SK-N-SH (cell line): Measurements from ENCODE around the gene ENHO. TPM values are rescaled to one million over a fixed set of nuclear protein-coding genes. Genes with fewer than 3 reads are reported as not detected.

Source experiments
- CTCF ChIA-PET: fragments of 300-600, 350-600 bp; formaldehyde crosslinking; extraction: SDS; loops from one replicate; lab custom pipeline; 2021; lab: Yijun Ruan, JAX
- POLR2A ChIA-PET: fragments of 350-600 bp; sonication (Branson Sonifier 250); formaldehyde crosslinking; extraction: SDS; loops from one replicate; lab custom pipeline; 2020; ENCODE audit warnings: antibody characterized with exemption, inconsistent platforms; lab: Yijun Ruan, JAX
- DNase-seq: peaks from one replicate; pipeline ENCODE4 v3.0.0; 2012
- H2AFZ ChIP-seq: fragments of 200-600 bp; sonication (generic); 2 replicates; pipeline ENCODE4 v1.8.1; 2016; ENCODE audit warnings: antibody characterized with exemption, mild to moderate bottlenecking, low read depth
- H3F3A ChIP-seq: fragments of 200-600 bp; sonication (generic); replicated peaks from 2 replicates; pipeline ENCODE3; 2016; ENCODE audit warnings: antibody characterized with exemption, mild to moderate bottlenecking; ENCODE audit not compliant: insufficient read depth
- H3K27ac ChIP-seq, 2 experiments: fragments of 200-500 bp in 1 of 2; fragments of 200-600 bp in 1 of 2; sonication (Bioruptor generic) in 1 of 2; sonication (generic), shearing (Covaris generic) in 1 of 2; 2 replicates each; pipeline versions ENCODE4 v1.5.1 to v1.6.1; 2014 to 2016; ENCODE audit warnings: low read depth in 2 of 2, inconsistent platforms in 1 of 2, low read length in 1 of 2, mild to moderate bottlenecking in 1 of 2, mixed read lengths in 1 of 2
- H3K27me3 ChIP-seq: fragments of 200-600 bp; sonication (generic), shearing (Covaris generic); 2 replicates; pipeline ENCODE4 v1.6.1; 2016; ENCODE audit warnings: mixed run types; ENCODE audit not compliant: insufficient read depth
- H3K36me3 ChIP-seq, 2 experiments: fragments of 200-500 bp in 1 of 2; fragments of 200-600 bp in 1 of 2; sonication (Bioruptor generic) in 1 of 2; sonication (generic) in 1 of 2; replicated peaks in 1 of 2; 2 replicates each; pipeline versions ENCODE3 to v1.5.1; 2014 to 2016; ENCODE audit warnings: low read length in 1 of 2, mild to moderate bottlenecking in 1 of 2; ENCODE audit not compliant: insufficient read depth in 2 of 2, control insufficient read depth in 1 of 2
- H3K4me1 ChIP-seq, 2 experiments: fragments of 200-500 bp in 1 of 2; fragments of 200-600 bp in 1 of 2; sonication (Bioruptor generic) in 1 of 2; sonication (generic), shearing (Covaris generic) in 1 of 2; 2 replicates each; pipeline versions ENCODE4 v1.5.1 to v1.6.1; 2014 to 2016; ENCODE audit warnings: low read depth in 1 of 2, low read length in 1 of 2, mixed run types in 1 of 2; ENCODE audit not compliant: insufficient read depth in 2 of 2, control insufficient read depth in 1 of 2
- H3K4me2 ChIP-seq: fragments of 200-600 bp; sonication (generic), shearing (Covaris generic); 2 replicates; pipeline ENCODE4 v1.6.1; 2017; ENCODE audit warnings: mixed run types
- H3K4me3 ChIP-seq, 2 experiments: fragments of 200-500 bp in 1 of 2; fragments of 200-600 bp in 1 of 2; sonication (Bioruptor generic) in 1 of 2; sonication (generic), shearing (Covaris generic) in 1 of 2; 2 replicates each; pipeline versions ENCODE4 v1.5.1 to v1.8.1; 2014 to 2016; ENCODE audit warnings: low read depth in 2 of 2, inconsistent platforms in 1 of 2, low read length in 1 of 2, mild to moderate bottlenecking in 1 of 2, mixed read lengths in 1 of 2, moderate library complexity in 1 of 2
- H3K79me2 ChIP-seq: fragments of 200-600 bp; sonication (generic); 2 replicates; pipeline ENCODE4 v1.8.1; 2017; ENCODE audit warnings: mild to moderate bottlenecking; ENCODE audit not compliant: insufficient read depth
- H3K9ac ChIP-seq: fragments of 200-600 bp; sonication (generic); 2 replicates; pipeline ENCODE4 v1.6.1; 2017; ENCODE audit warnings: mixed run types
- H3K9me2 ChIP-seq: fragments of 200-600 bp; sonication (generic); 2 replicates; pipeline ENCODE4 v1.6.1; 2017; ENCODE audit warnings: mixed run types
- H3K9me3 ChIP-seq: fragments of 200-600 bp; sonication (generic); 2 replicates; pipeline ENCODE4 v1.6.1; 2017; ENCODE audit warnings: mixed run types, mild to moderate bottlenecking, moderate library complexity
- H4K20me1 ChIP-seq: fragments of 200-600 bp; sonication (generic); 2 replicates; pipeline ENCODE4 v1.6.1; 2017; ENCODE audit warnings: mild to moderate bottlenecking, mixed run types; ENCODE audit not compliant: insufficient read depth
- CHD2 ChIP-seq: fragments of 150-350 bp; IDR thresholded peaks from 2 replicates; pipeline ENCODE4 v1.6.1; 2018; ENCODE audit warnings: low read length; ENCODE audit not compliant: partially characterized antibody
- ELF1 ChIP-seq: IDR thresholded peaks from 2 replicates; pipeline ENCODE4 v1.4.0; 2012
- EP300 ChIP-seq, 2 experiments: IDR thresholded peaks; 2 replicates each; pipeline versions ENCODE4 v1.4.0 to v1.6.1; 2012; ENCODE audit warnings: borderline replicate concordance in 1 of 2, low read depth in 1 of 2, low read length in 1 of 2
- FOSL2 ChIP-seq: IDR thresholded peaks from 2 replicates; pipeline ENCODE4 v1.4.0; 2012; ENCODE audit warnings: low read depth, mild to moderate bottlenecking, moderate library complexity, borderline replicate concordance
- GATA2 ChIP-seq: sonication (generic); formaldehyde crosslinking; IDR thresholded peaks from 2 replicates; pipeline ENCODE4 v1.5.0; 2020; ENCODE audit warnings: mild to moderate bottlenecking, missing genetic modification reagents
- IRF3 ChIP-seq: fragments of 150-350 bp; IDR thresholded peaks from 2 replicates; pipeline ENCODE4 v1.6.1; 2016; ENCODE audit warnings: mild to moderate bottlenecking, low read depth, low read length
- MXI1 ChIP-seq: IDR thresholded peaks from 2 replicates; pipeline ENCODE4 v1.6.1; 2012; ENCODE audit warnings: mild to moderate bottlenecking, low read depth, low read length, improper control_type of control experiment
- NFIC ChIP-seq: IDR thresholded peaks from 2 replicates; pipeline ENCODE4 v1.4.0; 2012; ENCODE audit warnings: borderline replicate concordance
- NRF1 ChIP-seq: IDR thresholded peaks from 2 replicates; pipeline ENCODE4 v1.6.1; 2012; ENCODE audit warnings: low read depth, mild to moderate bottlenecking, low read length
- RAD21 ChIP-seq: IDR thresholded peaks from 2 replicates; pipeline ENCODE4 v1.6.1; 2012; ENCODE audit warnings: mild to moderate bottlenecking, low read length
- RCOR1 ChIP-seq: fragments of 150-350 bp; IDR thresholded peaks from 2 replicates; pipeline ENCODE4 v1.6.1; 2017; ENCODE audit warnings: antibody characterized with exemption, low read length
- RXRA ChIP-seq: IDR thresholded peaks from 2 replicates; pipeline ENCODE4 v1.4.0; 2012; ENCODE audit warnings: low read depth, mild to moderate bottlenecking, borderline replicate concordance
- WGBS: methylation state at CpG from one replicate; pipeline ENCODE4 v1.1.6; 2017; ENCODE audit warnings: low lambda C conversion rate; 5-methylcytosine and 5-hydroxymethylcytosine counted together
- polyA plus RNA-seq, 3 experiments: library from polyadenylated mRNA; depleted of rRNA; stranded (reverse); fragments of >200 nt; gene quantifications; 2 replicates each; pipeline ENCODE4 v1.2.3, GENCODE V29; 2012
- TF ChIP-seq, protein P1 (sequence below): IDR thresholded peaks from 2 replicates; pipeline ENCODE4 v1.4.0; 2012; ENCODE audit warnings: low read depth
- TF ChIP-seq, protein P2 (sequence below): IDR thresholded peaks from 2 replicates; pipeline ENCODE4 v1.6.1; 2012; ENCODE audit warnings: mild to moderate bottlenecking, low read depth, low read length, moderate library complexity
- TF ChIP-seq, protein P3 (sequence below): IDR thresholded peaks from 2 replicates; pipeline ENCODE4; 2012
- TF ChIP-seq, protein P4 (sequence below): fragments of 200-600 bp; sonication (generic); IDR thresholded peaks from 2 replicates; pipeline ENCODE4 v1.6.1; 2017; ENCODE audit warnings: antibody characterized with exemption, mild to moderate bottlenecking, moderate library complexity

ENHO gene
- polyA plus RNA-seq, 1 of the 3 experiments (the other 2 are of a cell fraction): 1.5 TPM

GRCh38 chr9:34515959-34516358, 6.8 kb downstream of the ENHO start:
- Histone ChIP-seq H3K4me1 (peaks cover 0 to 16% of the 10 kb centered on the region in 2 experiments; a peak in 1 of 4 replicates), H2AFZ (no peak overlapping the region), H4K20me1 (no peaks in the 10 kb centered on the region), H3K27me3 (no peaks in the 10 kb centered on the region; the same call in 1 of the 2 replicates), H3K36me3 (no peaks in the 10 kb centered on the region), H3K27ac (no peak overlapping the region), H3K79me2 (no peaks in the 10 kb centered on the region), H3K9ac (no peak overlapping the region), H3K9me2 (no peaks in the 10 kb centered on the region), H3K4me2 (no peak overlapping the region)
- DNase-seq: no peak
- 73% methylated on average over 3 of the region's 3 CpGs for WGBS
- no peak for TF ChIP-seq RCOR1
- TF ChIP-seq ELF1: no peak
- no peak for TF ChIP-seq EP300 (IDR thresholded peaks at IDR 0.05; ENCODE audit: borderline replicate concordance in 1 of 2, low read depth in 1 of 2, low read length in 1 of 2)
- no peak for TF ChIP-seq CHD2
- TF ChIP-seq FOSL2: no peak
- TF ChIP-seq, all 33 proteins: peak for 0
- CTCF ChIA-PET: interaction anchor here (1.1 kb wide), 1 partner anchor 112 kb away, joined by 3 read pairs; no protein-coding TSS in a partner anchor
- H3K4me3 ChIP-seq: no peak overlapping the region
- POLR2A ChIA-PET: no interaction called here
- no peaks in the 10 kb centered on the region for H3F3A ChIP-seq
- no peaks in the 10 kb centered on the region for H3K9me3 ChIP-seq

DNA sequence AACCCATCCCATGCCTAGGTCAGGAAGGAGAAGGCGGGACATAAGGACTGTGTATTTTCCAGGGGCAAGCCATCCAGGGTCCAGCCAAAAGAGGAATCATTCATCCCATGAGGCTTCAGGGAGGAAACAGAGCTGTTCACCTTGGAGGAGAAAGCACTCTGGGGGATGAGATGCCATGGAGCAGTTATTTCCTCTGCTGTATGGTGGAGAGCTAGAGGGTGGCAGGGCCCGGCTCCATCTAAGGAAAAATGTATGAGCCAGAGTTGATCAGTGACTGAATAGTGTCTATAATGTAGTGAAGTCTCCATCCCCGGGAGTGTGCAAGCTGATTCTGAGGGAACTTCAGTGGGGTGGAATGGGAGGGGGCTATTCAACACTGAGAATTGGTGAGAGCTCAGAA, 8.0 kb downstream of the ENHO start:
- no peak overlapping the region for H3K4me2 ChIP-seq
- no peak overlapping the region for H3K4me3 ChIP-seq
- H3F3A ChIP-seq: no peaks in the 10 kb centered on the region
- DNase-seq: no peak
- H3K27ac ChIP-seq: no peak overlapping the region
- H4K20me1 ChIP-seq: no peaks in the 10 kb centered on the region
- 80% methylated on average over 3 of the region's 3 CpGs for WGBS
- no peaks in the 10 kb centered on the region for H3K9me2 ChIP-seq
- peaks cover 0 to 16% of the 10 kb centered on the region in 2 experiments; a peak in 1 of 4 replicates for H3K4me1 ChIP-seq
- CTCF ChIA-PET: interaction anchor here (0.6 to 7.0 kb wide), 7 partner anchors 14 to 111 kb away, joined by 3 to 53 read pairs (median 3); no protein-coding TSS in a partner anchor
- no peak overlapping the region for H3K9ac ChIP-seq
- no peaks in the 10 kb centered on the region for H3K79me2 ChIP-seq
- no peaks in the 10 kb centered on the region for H3K36me3 ChIP-seq
- POLR2A ChIA-PET: interaction anchor here (0.5 kb wide), 1 partner anchor 28 kb away, joined by 4 read pairs; no protein-coding TSS in a partner anchor
- TF ChIP-seq, protein P1, sequence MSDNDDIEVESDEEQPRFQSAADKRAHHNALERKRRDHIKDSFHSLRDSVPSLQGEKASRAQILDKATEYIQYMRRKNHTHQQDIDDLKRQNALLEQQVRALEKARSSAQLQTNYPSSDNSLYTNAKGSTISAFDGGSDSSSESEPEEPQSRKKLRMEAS: no peak
- TF ChIP-seq, protein P2, sequence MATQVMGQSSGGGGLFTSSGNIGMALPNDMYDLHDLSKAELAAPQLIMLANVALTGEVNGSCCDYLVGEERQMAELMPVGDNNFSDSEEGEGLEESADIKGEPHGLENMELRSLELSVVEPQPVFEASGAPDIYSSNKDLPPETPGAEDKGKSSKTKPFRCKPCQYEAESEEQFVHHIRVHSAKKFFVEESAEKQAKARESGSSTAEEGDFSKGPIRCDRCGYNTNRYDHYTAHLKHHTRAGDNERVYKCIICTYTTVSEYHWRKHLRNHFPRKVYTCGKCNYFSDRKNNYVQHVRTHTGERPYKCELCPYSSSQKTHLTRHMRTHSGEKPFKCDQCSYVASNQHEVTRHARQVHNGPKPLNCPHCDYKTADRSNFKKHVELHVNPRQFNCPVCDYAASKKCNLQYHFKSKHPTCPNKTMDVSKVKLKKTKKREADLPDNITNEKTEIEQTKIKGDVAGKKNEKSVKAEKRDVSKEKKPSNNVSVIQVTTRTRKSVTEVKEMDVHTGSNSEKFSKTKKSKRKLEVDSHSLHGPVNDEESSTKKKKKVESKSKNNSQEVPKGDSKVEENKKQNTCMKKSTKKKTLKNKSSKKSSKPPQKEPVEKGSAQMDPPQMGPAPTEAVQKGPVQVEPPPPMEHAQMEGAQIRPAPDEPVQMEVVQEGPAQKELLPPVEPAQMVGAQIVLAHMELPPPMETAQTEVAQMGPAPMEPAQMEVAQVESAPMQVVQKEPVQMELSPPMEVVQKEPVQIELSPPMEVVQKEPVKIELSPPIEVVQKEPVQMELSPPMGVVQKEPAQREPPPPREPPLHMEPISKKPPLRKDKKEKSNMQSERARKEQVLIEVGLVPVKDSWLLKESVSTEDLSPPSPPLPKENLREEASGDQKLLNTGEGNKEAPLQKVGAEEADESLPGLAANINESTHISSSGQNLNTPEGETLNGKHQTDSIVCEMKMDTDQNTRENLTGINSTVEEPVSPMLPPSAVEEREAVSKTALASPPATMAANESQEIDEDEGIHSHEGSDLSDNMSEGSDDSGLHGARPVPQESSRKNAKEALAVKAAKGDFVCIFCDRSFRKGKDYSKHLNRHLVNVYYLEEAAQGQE: no peak
- no peak for TF ChIP-seq MXI1
- TF ChIP-seq, protein P3, sequence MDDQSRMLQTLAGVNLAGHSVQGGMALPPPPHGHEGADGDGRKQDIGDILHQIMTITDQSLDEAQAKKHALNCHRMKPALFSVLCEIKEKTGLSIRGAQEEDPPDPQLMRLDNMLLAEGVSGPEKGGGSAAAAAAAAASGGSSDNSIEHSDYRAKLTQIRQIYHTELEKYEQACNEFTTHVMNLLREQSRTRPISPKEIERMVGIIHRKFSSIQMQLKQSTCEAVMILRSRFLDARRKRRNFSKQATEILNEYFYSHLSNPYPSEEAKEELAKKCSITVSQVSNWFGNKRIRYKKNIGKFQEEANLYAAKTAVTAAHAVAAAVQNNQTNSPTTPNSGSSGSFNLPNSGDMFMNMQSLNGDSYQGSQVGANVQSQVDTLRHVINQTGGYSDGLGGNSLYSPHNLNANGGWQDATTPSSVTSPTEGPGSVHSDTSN: no peak
- no peak for TF ChIP-seq NRF1
- TF ChIP-seq, protein P4, sequence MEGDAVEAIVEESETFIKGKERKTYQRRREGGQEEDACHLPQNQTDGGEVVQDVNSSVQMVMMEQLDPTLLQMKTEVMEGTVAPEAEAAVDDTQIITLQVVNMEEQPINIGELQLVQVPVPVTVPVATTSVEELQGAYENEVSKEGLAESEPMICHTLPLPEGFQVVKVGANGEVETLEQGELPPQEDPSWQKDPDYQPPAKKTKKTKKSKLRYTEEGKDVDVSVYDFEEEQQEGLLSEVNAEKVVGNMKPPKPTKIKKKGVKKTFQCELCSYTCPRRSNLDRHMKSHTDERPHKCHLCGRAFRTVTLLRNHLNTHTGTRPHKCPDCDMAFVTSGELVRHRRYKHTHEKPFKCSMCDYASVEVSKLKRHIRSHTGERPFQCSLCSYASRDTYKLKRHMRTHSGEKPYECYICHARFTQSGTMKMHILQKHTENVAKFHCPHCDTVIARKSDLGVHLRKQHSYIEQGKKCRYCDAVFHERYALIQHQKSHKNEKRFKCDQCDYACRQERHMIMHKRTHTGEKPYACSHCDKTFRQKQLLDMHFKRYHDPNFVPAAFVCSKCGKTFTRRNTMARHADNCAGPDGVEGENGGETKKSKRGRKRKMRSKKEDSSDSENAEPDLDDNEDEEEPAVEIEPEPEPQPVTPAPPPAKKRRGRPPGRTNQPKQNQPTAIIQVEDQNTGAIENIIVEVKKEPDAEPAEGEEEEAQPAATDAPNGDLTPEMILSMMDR: no peak
- no peak for TF ChIP-seq GATA2 (CRISPR knock-in tag)
- no peak for TF ChIP-seq RAD21
- no peak for TF ChIP-seq NFIC
- TF ChIP-seq RXRA: no peak
- no peak for TF ChIP-seq IRF3
- no peak for TF ChIP-seq ELF1
- TF ChIP-seq, all 33 proteins: peak for 0
- Histone ChIP-seq H3K27me3 (no peaks in the 10 kb centered on the region; the same call in 1 of the 2 replicates), H3K9me3 (no peaks in the 10 kb centered on the region), H2AFZ (no peak overlapping the region)
